GM19468 (cell line): Measurements from ENCODE around the gene GOLGA6L9.
"Not testable (repeated sequence)": the region's sequence is repeated elsewhere in the genome, so short reads cannot be mapped to it uniquely, and the experiment has no call there.

Experiments
- ATAC-seq: cut with Tn5 transposase; IDR thresholded peaks from one replicate; pipeline ENCODE4 v1.9.1; 2021; ENCODE audit warnings: mild to moderate bottlenecking, moderate library complexity, moderate number of reproducible peaks; ENCODE audit not compliant: unreplicated experiment; ENCODE audit errors: extremely low read depth

The GOLGA6L9 gene

DNA sequence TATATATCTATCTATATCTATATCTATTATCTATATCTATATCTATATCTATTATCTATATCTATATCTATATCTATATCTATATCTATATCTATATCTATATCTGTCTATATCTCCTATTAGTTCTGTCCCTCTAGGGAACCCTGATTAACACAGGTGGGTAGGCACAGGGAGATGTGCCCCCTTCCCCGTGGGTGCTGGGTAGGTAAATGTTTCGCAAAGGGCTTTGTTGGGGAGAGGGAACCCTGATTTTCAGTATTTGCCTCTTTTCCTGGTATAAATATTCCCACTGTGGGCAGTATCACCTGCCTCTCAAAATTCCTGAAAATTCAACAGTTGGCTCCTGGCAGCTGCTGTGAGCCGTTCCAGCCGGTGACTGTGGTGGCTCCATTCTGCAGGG, 27.7 kb downstream of the GOLGA6L9 start:
- ATAC-seq, result not testable (repeated sequence)

DNA sequence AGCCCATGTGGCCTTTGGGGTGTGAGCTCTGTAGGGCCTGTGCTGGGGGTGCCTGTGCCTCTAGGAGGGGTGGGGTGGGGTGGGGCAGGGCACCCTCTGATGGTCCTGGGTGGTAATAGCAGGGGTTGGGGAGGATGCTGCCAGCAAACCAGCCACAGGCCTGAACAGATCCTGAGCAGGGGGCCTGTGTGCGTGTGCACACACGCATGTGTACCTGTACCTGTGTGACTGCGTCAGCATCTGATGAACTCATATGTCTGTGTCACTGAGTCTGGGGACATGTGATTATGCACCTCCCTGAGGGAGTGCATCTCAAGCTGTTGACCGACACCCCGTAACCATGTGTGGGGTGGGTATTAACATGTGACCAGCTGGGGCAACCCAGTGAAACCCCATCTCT, 36.0 kb downstream of the GOLGA6L9 start:
- ATAC-seq, result not testable (repeated sequence)

GRCh38 chr15:82468205-82468604, 38.6 kb downstream of the GOLGA6L9 start:
- peak; percentile 39 for ATAC-seq

GRCh38 chr15:82469381-82469780, 39.8 kb downstream of the GOLGA6L9 start:
- ATAC-seq, result not testable (repeated sequence)

GRCh38 chr15:82472269-82472982, 42.8 kb downstream of the GOLGA6L9 start:
- not testable (repeated sequence) for ATAC-seq

DNA sequence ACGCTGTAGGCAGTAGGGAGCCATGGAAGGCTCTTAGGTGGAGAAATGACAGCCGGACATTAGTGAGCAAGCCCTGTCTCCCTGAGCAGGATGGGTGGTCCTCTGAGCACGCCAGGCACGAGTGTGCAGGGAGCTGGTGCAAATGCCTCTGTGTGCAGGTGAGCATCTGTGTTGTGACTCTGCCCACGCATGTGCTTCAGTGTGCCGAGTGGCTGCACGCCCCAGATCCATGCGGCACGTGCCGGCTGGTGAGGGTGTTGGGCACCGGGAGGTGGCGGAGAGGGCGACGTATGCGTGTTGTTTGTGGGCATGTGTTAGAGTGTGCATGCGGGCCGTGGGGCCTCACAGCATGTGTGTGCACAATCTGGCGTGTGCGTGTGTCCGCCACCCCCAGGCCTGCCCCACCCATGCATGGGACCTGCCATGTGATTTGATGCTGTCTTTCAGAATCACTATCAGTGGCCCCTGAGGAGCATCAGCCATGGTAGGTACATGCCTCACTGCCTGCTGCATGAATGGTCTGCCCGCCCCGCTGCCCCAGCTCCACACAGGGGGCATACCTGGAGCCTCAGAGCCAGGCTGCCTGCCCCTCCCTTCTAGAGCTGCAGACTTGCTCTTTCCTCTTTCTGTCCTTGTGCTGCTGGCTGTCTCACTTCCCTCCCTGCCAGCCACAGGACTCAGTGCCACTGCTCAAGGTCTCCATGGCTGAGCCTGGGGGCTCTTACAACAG, 45.1 kb downstream of the GOLGA6L9 start:
- not testable (repeated sequence) for ATAC-seq

GRCh38 chr15:82475345-82475967, 45.8 kb downstream of the GOLGA6L9 start:
- not testable (repeated sequence) for ATAC-seq

DNA sequence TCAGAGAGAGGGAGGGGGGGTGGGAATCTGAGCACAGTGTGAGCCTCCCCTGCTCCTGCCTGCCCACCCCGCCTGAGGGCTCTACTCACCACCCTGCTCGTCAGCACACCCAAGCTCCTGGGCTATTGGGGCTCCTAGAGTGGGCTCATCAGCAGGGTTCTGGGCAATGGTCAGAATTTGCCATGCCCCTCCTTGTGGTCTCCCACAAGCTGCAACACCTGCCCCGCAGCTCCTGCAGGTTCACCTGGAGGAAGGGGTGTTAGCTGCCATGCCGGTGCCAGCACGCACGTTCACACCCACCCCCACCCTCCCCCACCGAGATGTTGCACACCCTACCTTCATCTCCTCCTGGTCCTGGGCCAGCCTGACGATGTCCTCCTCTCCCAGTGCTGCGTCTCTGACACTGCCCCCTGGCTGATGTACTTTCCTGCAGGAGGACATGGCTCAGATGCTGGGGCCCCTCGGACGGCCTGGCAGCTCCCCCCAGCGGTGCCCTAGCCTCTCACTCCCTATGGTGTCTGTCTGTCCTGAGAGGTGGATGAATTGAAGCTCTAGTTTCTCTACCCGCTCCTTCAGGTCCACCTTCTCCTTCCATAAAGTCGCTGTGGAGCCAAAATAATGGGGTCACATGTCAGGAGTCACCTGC, 47.2 kb downstream of the GOLGA6L9 start:
- not testable (repeated sequence) for ATAC-seq

- not testable (repeated sequence) for ATAC-seq
These were observed 47.9 kb downstream of the GOLGA6L9 start for GRCh38 chr15:82477343-82478057.
